Epidermal melanocyte (primary cell): ENCODE measurements around the gene CYP2A6.
"Not testable (repeated sequence)": the region's sequence is repeated elsewhere in the genome, so short reads cannot be mapped to it uniquely, and the experiment has no call there.

Experiments used
- DNase-seq: peaks from one replicate; pipeline ENCODE4 v3.0.0; 2011; ENCODE audit warnings: low spot score; ENCODE audit not compliant: insufficient read length

Gene CYP2A6

GRCh38 chr19:40850277-40850676 lies at the start of gene CYP2A6:
TSS of gene CYP2A6 (minus strand) at chr19:40850447. CDS start at chr19:40850426, 21 bp downstream.
- not testable (repeated sequence) for DNase-seq

- not testable (repeated sequence) for DNase-seq
These were observed 49.7 kb upstream of the CYP2A6 start for GRCh38 chr19:40899964-40900363.

GRCh38 chr19:40896843-40897789 lies 46.9 kb upstream of the CYP2A6 start:
- DNase-seq, result not testable (repeated sequence)

DNA sequence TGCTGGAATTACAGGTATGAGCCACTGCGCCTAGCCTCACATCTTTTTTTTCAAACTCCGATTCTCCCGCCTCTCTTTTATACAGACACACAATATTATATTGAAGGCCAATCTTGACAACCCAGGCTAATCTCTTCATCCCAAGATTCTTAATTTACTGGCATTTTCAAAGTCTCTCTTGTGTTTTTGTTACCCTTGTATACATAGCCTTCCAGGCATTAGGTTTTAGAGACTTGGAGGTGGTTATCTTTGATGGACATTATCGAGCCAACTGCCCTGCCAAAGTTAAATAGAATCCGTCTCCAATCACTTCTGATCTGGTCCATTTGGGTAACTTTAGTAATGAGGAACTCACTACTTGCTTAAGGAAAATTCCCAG lies 46.2 kb upstream of the CYP2A6 start:
- no peak for DNase-seq

- DNase-seq, result no peak
These were observed 42.9 kb upstream of the CYP2A6 start for GRCh38 chr19:40893112-40893511.

GRCh38 chr19:40889366-40889765 lies 39.1 kb upstream of the CYP2A6 start:
- DNase-seq, result no peak

DNA sequence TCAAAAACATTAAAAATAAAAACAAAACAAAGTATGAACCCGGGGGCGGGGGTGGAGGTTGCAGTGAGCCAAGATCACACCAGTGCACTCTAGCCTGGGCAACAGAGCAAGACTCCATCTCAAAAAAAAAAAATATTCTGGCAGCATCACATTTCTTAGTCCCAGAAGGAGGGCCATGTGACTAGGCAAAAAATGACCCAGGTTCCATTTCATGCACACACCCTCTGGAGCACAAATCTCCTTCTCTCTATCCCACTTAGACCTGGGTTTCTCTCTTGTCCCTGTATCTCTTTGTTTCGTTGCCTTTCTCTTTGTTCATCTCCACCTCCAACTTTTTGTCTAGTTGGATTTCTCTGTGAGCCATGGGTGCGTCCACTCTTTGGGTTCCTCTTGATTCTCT lies 37.9 kb upstream of the CYP2A6 start:
- DNase-seq, result no peak

- not testable (repeated sequence) for DNase-seq
These were observed 34.1 kb upstream of the CYP2A6 start for GRCh38 chr19:40884187-40884931.

DNA sequence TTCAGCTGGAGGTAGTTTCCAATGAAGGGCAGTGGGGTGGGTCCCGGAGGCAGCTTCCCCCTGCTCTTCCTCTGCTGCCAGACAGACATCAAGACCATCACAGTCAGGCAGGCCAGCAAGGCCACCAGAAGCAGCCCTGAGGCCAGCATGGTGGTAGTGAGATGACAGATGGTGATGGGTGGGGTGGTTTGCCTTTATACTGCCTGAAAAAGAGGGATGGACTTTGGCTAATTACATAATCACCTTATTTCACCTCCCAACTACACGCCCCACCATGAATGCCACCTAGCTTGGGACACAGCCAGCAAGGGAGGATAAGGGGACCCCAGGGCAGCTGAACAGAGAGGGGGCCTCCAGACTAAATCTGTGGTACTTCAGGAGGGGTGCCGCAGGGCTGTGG lies 31.8 kb upstream of the CYP2A6 start, which contains the start of gene CYP2A7:
Gene CYP2A7 (minus strand): TSS at position 170 of the 400 bp plus-strand sequence. CDS start 21 bp downstream, at position 149.
- not testable (repeated sequence) for DNase-seq

DNA sequence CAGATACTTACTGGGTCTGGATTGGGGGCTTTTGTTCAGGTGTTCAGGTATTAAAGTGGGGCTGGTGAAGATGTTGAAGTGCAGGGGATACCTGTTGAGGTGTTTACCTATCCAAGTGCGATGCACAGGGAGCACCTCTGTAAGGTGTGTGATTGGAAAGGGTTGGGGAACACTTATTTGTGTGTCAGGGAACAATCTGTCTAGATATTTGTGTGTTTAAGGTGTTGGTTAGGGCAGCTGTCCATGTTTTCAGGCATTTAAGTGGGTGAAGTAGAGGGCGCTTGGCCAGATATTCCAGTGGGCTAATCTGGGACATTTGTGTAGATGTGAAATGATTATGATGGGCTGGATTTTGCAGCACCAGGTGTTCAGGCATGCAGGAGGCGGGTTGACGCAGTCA lies 29.1 kb upstream of the CYP2A6 start:
- DNase-seq, result not testable (repeated sequence)

GRCh38 chr19:40875526-40875951 lies 25.3 kb upstream of the CYP2A6 start:
- not testable (repeated sequence) for DNase-seq

DNA sequence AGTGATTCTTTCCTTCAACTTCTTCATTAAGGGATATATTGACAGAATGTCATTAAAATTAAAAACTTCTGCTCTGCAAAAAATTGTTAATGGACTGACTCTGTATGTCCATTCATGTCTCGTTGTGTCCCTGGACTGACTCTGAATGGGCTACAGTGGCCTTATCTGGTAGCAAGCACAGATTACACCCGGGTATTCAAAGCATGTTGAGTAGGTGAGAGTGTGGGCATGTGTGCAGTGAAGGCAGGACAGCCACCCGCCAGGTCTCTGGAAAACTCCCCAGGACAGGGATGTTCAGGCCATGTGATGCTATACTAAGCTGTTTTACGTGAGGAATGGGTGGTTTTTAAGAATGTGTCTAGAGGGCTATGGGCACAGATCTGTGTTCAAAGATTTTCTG lies 24.6 kb upstream of the CYP2A6 start:
- not testable (repeated sequence) for DNase-seq

GRCh38 chr19:40873873-40874272 lies 23.6 kb upstream of the CYP2A6 start:
- DNase-seq, result not testable (repeated sequence)

DNA sequence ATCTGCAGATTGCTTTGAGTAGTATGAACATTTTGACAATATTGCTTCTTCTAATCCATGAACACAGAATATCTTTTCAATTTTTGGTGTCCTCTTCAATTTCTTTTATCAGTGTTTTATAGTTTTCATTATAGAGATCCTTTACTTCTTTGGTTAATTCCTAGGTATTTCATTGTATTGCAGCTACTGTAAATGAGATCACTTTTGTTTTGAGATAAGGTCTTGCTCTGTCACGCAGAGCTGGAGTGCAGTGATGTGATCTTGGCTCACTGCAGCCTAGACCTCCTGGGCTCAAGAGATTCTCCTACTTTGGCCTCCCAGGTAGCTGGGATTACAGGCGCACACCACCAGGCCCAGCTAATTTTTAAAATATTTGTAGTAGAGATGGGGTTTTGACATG lies 22.0 kb upstream of the CYP2A6 start:
- DNase-seq, result no peak

DNA sequence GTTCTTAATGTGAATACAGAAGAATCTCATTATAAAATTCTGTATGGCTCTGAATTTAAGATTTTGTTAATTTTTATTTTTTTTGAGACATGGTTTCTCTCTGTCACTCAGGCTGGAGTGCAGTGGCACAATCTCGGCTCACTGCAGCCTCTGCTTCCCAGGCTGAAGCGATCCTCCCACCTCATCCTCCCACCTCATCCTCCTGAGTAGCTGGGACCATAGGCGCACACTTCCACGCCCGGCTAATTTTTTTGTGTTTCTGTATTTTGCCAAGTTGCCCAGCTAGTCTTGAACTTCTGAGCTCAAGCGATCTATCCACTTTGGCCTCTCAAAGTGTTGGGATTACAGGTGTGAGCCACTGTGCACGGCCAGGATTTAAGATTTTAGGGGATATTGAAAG lies 17.5 kb upstream of the CYP2A6 start:
- no peak for DNase-seq

- DNase-seq, result not testable (repeated sequence)
These were observed 14.7 kb upstream of the CYP2A6 start for GRCh38 chr19:40864739-40865496.

GRCh38 chr19:40862785-40863184 lies 12.5 kb upstream of the CYP2A6 start:
- peak; percentile 27 for DNase-seq

DNA sequence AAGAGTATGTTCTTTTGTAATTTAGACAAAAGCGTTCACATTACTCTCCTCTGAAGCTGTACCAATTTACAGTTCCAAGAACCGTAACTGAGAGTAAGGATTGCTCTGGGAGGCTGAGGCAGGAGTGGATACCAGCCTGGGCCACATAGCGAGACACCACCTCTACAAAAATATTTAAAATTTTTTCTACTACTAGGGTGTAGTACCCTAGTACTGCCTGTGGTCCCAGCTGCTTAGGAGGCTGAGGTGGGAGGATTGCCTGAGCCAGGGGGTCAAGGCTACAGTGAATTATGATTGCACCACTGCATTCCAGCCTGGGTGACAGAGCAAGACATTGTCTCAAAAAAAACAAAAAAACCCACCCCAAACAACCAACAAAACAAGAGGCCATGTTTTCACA lies 12.1 kb upstream of the CYP2A6 start:
- no peak for DNase-seq

GRCh38 chr19:40858109-40858508 lies 7.9 kb upstream of the CYP2A6 start:
- DNase-seq, result no peak

- not testable (repeated sequence) for DNase-seq
These were observed 2.4 kb upstream of the CYP2A6 start for GRCh38 chr19:40852467-40853152.

DNA sequence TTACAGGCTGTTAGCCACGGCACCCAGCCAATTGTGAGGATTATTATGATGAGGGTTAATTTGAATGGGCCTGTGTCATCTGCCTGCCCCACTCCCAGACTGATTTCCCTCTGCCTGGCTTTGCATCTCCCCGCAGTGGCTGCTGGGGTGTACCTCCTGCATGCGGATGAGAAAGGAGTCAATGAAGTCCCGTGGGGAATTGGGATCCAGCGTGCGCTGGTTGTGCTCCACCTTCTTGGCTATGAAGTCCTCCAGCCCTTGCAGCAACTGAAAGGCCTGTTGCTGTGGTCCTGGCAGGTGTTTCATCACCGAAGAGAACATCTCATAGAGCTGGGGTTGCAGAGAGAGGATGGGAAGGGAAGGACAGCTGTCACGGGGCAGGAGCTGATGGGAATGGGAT lies 3.5 kb downstream of the CYP2A6 start:
- DNase-seq, result not testable (repeated sequence)
